ENCODE data around the gene FAM185A.

DNA sequence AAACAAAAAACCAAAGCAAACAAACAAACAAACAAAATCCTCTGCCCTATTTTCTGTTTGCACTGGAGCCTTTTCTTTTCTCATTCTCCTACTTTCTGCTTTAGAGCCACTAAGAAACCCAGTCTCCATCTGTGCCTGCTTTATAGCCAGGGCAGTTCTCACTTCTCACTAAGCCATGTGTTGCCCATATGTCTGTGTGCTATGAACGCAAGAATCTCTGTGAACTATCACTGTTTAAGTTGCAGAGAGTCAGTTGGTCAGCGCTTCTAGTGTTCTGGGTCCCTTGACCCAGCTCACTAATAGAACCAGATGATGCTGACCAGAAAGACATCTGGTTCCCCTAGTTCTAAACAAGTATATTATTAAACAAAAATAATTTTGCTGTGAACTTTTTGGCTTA lies 81.4 kb downstream of the FAM185A start:
- TF ChIP-seq POLR2A (IDR thresholded peaks at IDR 0.05) (no peak), EP300 (IDR thresholded peaks at IDR 0.05) (no peak)
- TF ChIP-seq, protein P1, sequence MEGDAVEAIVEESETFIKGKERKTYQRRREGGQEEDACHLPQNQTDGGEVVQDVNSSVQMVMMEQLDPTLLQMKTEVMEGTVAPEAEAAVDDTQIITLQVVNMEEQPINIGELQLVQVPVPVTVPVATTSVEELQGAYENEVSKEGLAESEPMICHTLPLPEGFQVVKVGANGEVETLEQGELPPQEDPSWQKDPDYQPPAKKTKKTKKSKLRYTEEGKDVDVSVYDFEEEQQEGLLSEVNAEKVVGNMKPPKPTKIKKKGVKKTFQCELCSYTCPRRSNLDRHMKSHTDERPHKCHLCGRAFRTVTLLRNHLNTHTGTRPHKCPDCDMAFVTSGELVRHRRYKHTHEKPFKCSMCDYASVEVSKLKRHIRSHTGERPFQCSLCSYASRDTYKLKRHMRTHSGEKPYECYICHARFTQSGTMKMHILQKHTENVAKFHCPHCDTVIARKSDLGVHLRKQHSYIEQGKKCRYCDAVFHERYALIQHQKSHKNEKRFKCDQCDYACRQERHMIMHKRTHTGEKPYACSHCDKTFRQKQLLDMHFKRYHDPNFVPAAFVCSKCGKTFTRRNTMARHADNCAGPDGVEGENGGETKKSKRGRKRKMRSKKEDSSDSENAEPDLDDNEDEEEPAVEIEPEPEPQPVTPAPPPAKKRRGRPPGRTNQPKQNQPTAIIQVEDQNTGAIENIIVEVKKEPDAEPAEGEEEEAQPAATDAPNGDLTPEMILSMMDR (IDR thresholded peaks at IDR 0.05) = no peak
